HepG2 (cell line): ENCODE data around the gene FOSL2. TPM values are rescaled to one million over a fixed set of nuclear protein-coding genes. Genes with fewer than 3 reads are reported as not detected.

Experiments used
- AGO1 ChIP-seq: fragments of 200-400 bp; formaldehyde crosslinking; IDR thresholded peaks from 2 replicates; pipeline ENCODE4 v1.6.1; 2017; ENCODE audit warnings: mild to moderate bottlenecking, low read depth, low read length, moderate library complexity; ENCODE audit not compliant: poor library complexity, severe bottlenecking
- ARHGAP35 ChIP-seq: sonication (generic); formaldehyde crosslinking; IDR thresholded peaks from 2 replicates; pipeline ENCODE4 v1.9.0; 2022; ENCODE audit warnings: mild to moderate bottlenecking, inconsistent platforms, moderate library complexity, missing genetic modification reagents, borderline replicate concordance
- DPF2 ChIP-seq: sonication (generic); formaldehyde crosslinking; IDR thresholded peaks from 2 replicates; pipeline ENCODE4 v1.4.0; 2020; ENCODE audit warnings: mild to moderate bottlenecking, low read depth, missing genetic modification reagents, borderline replicate concordance
- ERF ChIP-seq: IDR thresholded peaks from 2 replicates; pipeline ENCODE4 v1.6.1; 2018; ENCODE audit warnings: missing biosample characterization, missing genetic modification reagents
- IKZF4 ChIP-seq: sonication (generic); formaldehyde crosslinking; IDR thresholded peaks from 2 replicates; pipeline ENCODE4 v1.5.1; 2020; ENCODE audit warnings: borderline replicate concordance, mild to moderate bottlenecking, low read depth, missing genetic modification reagents; ENCODE audit errors: not compliant biosample characterization
- KDM2A ChIP-seq: sonication (generic); formaldehyde crosslinking; IDR thresholded peaks from 2 replicates; pipeline ENCODE4 v1.4.0; 2020; ENCODE audit warnings: low read depth, missing genetic modification reagents, borderline replicate concordance
- PBX3 ChIP-seq: sonication (generic); formaldehyde crosslinking; IDR thresholded peaks from 2 replicates; pipeline ENCODE4 v1.8.1; 2023; ENCODE audit warnings: missing genetic modification reagents, inconsistent platforms, borderline replicate concordance
- POLR2AphosphoS5 ChIP-seq: IDR thresholded peaks from 2 replicates; pipeline ENCODE4 v1.6.1; 2012; ENCODE audit warnings: low read depth, low read length
- RARA ChIP-seq: IDR thresholded peaks from 2 replicates; pipeline ENCODE4 v1.6.1; 2016; ENCODE audit warnings: missing genetic modification reagents, missing compliant biosample characterization
- SMAD9 ChIP-seq: sonication (generic); formaldehyde crosslinking; IDR thresholded peaks from 2 replicates; pipeline ENCODE4 v1.5.1; 2020; ENCODE audit warnings: mild to moderate bottlenecking, missing genetic modification reagents
- SNAI1 ChIP-seq: sonication (generic); formaldehyde crosslinking; IDR thresholded peaks from 2 replicates; pipeline ENCODE4 v1.5.0; 2020; ENCODE audit warnings: mild to moderate bottlenecking, missing genetic modification reagents, borderline replicate concordance
- SYNCRIP ChIP-seq: fragments of 200-400 bp; formaldehyde crosslinking; IDR thresholded peaks from 2 replicates; pipeline ENCODE4 v1.6.1; 2018; ENCODE audit warnings: mild to moderate bottlenecking, low read depth, low read length; ENCODE audit not compliant: insufficient read depth
- TOE1 ChIP-seq: sonication (generic); formaldehyde crosslinking; IDR thresholded peaks from 2 replicates; pipeline ENCODE4 v1.4.0; 2020; ENCODE audit warnings: mild to moderate bottlenecking, missing genetic modification reagents
- ZEB1 ChIP-seq: IDR thresholded peaks from 2 replicates; pipeline ENCODE4 v1.6.1; 2012; ENCODE audit warnings: mild to moderate bottlenecking, low read depth, inconsistent platforms; ENCODE audit not compliant: insufficient replicate concordance
- ZFP90 ChIP-seq: sonication (generic); formaldehyde crosslinking; IDR thresholded peaks from 2 replicates; pipeline ENCODE4 v1.8.0; 2022; ENCODE audit warnings: missing genetic modification reagents, mild to moderate bottlenecking, inconsistent platforms, borderline replicate concordance
- ZNF225 ChIP-seq: sonication (generic); formaldehyde crosslinking; IDR thresholded peaks from 2 replicates; pipeline ENCODE4 v1.4.0; 2020; ENCODE audit warnings: mild to moderate bottlenecking, missing genetic modification reagents
- ZNF260 ChIP-seq: sonication (generic); formaldehyde crosslinking; IDR thresholded peaks from 2 replicates; pipeline ENCODE4 v1.4.0; 2020; ENCODE audit warnings: missing genetic modification reagents, low read depth, mild to moderate bottlenecking, borderline replicate concordance
- ZNF44 ChIP-seq: sonication (generic); formaldehyde crosslinking; IDR thresholded peaks from 2 replicates; pipeline ENCODE4 v1.5.1; 2020; ENCODE audit warnings: mild to moderate bottlenecking, missing genetic modification reagents
- ZNF503 ChIP-seq: sonication (generic); formaldehyde crosslinking; IDR thresholded peaks from 2 replicates; pipeline ENCODE4 v1.4.0; 2020; ENCODE audit warnings: missing genetic modification reagents
- ZNF550 ChIP-seq: sonication (generic); formaldehyde crosslinking; IDR thresholded peaks from 2 replicates; pipeline ENCODE4 v1.4.0; 2020; ENCODE audit warnings: mild to moderate bottlenecking, missing genetic modification reagents, borderline replicate concordance
- ZNF720 ChIP-seq: sonication (generic); formaldehyde crosslinking; IDR thresholded peaks from 2 replicates; pipeline ENCODE4 v1.4.0; 2020; ENCODE audit warnings: missing genetic modification reagents
- ZNF777 ChIP-seq: sonication (generic); formaldehyde crosslinking; IDR thresholded peaks from 2 replicates; pipeline ENCODE4 v1.4.0; 2020; ENCODE audit warnings: missing genetic modification reagents
- ZNF781 ChIP-seq: sonication (generic); formaldehyde crosslinking; IDR thresholded peaks from 2 replicates; pipeline ENCODE4 v1.5.1; 2020; ENCODE audit warnings: borderline replicate concordance, mild to moderate bottlenecking, missing genetic modification reagents; ENCODE audit errors: not compliant biosample characterization
- polyA plus RNA-seq, 8 experiments: library from polyadenylated mRNA; depleted of rRNA in 3 of 8; stranded (reverse) in 7 of 8; unstranded in 1 of 8; fragments of >200 nt; fragmentation: Illumina TruSeq in 4 of 8; extraction: Trizol in 4 of 8; gene quantifications; 2 replicates each; pipeline versions ENCODE4 v1.2.1 to v1.2.3, GENCODE V29; 2011 to 2016; ENCODE audit warnings: low read depth in 4 of 8, missing spikeins in 1 of 8, mixed read lengths in 1 of 8; ENCODE audit not compliant: insufficient read depth in 1 of 8
- total RNA-seq, 5 experiments: library from RNA; depleted of rRNA; stranded (reverse); fragments of >200 nt; fragmentation: Illumina TruSeq; extraction: Trizol; gene quantifications; 2 replicates each; pipeline ENCODE4 v1.2.3, GENCODE V29; 2016; ENCODE audit warnings: low read depth in 1 of 5
- TF ChIP-seq, protein P1 (sequence below): sonication (generic); formaldehyde crosslinking; IDR thresholded peaks from 2 replicates; pipeline ENCODE4 v1.4.0; 2020; ENCODE audit warnings: missing genetic modification reagents
- TF ChIP-seq, protein P2 (sequence below): sonication (generic); formaldehyde crosslinking; IDR thresholded peaks from 2 replicates; pipeline ENCODE4 v1.4.0; 2020; ENCODE audit warnings: mild to moderate bottlenecking, missing genetic modification reagents

FOSL2 gene
- total and polyA plus RNA-seq, 2 of the 13 experiments (the other 11 are each of a cell fraction or from before 2014, with no cell fraction given) = 3.4 to 18.1 TPM

DNA sequence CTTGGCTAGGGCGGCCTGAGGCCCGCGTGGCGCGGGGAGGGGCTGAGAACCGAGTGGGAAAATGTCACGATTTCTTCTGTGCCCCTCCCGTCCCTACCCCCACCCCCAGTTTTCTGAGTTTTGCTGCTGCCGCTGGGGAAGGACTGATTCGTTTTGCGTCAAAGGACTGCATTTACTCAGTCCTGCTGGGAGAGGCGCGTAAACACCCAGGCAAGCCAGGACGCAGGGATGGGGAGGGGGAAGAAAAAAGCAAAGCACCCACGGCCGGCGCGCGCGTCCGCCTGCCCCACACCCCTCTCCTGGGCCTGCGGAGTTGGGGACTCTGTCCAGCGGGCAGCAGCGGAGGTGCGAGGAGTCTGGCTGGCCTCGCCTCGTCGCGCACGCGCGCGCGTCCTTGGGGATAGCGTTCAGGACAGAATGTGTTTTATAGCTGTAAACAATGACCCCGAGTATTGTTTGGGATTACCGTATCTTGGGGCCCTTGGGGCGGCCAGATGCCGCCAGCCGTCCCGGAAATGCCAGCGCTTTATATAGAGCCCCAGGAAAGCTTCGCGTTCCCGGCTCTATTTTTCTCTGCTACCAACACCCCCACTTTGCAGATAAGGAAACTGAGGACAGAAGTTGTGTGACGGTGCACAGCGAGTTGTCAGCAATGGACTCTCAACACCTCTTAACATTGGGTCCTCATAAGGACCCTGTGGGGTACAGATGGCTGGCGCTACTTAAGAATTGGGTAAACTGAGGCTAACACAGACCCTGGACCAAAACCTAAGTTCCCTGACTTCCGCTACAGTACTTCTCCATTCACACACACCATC lies 1.7 kb upstream of the FOSL2 start (continued):
- TF ChIP-seq SNAI1 (CRISPR knock-in tag) (peak; percentile 23; the same call in 1 of the 2 replicates), ZNF777 (CRISPR knock-in tag) (peak; percentile 71), KDM2A (CRISPR knock-in tag) (peak; percentile 55), AGO1 (peak; percentile 53), ZNF225 (CRISPR knock-in tag) (peak; percentile 44; the same call in 1 of the 2 replicates), ZNF44 (CRISPR knock-in tag) (peak; percentile 82; the same call in 1 of the 2 replicates), ZNF550 (CRISPR knock-in tag) (no peak; the same call in 1 of the 2 replicates), ZNF260 (peak; percentile 2; the same call in 1 of the 2 replicates), IKZF4 (peak; percentile 71), DPF2 (CRISPR knock-in tag) (no peak), ERF (CRISPR knock-in tag) (no peak), TOE1 (CRISPR knock-in tag) (peak; percentile 86; the same call in 1 of the 2 replicates), ZEB1 (peak; percentile 5), ZFP90 (CRISPR knock-in tag) (peak; percentile 82; the same call in 1 of the 2 replicates), POLR2AphosphoS5 (no peak), PBX3 (CRISPR knock-in tag) (0 out of 2 replicates have a peak, but pooled peaks have one; percentile 75), RARA (no peak; the same call in 1 of the 2 replicates), ZNF720 (no peak), SYNCRIP (no peak), ZNF503 (CRISPR knock-in tag) (peak; percentile 65; the same call in 1 of the 2 replicates), ZNF781 (peak; percentile 84), SMAD9 (peak; percentile 81; the same call in 1 of the 2 replicates), ARHGAP35 (CRISPR knock-in tag) (peak; percentile 81; the same call in 1 of the 2 replicates)
- TF ChIP-seq, protein P1, sequence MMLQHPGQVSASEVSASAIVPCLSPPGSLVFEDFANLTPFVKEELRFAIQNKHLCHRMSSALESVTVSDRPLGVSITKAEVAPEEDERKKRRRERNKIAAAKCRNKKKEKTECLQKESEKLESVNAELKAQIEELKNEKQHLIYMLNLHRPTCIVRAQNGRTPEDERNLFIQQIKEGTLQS (CRISPR knock-in tag) = peak; percentile 3; the same call in 1 of the 2 replicates
- TF ChIP-seq, protein P2, sequence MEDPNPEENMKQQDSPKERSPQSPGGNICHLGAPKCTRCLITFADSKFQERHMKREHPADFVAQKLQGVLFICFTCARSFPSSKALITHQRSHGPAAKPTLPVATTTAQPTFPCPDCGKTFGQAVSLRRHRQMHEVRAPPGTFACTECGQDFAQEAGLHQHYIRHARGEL (CRISPR knock-in tag) = no peak
